HG02642 (cell line): ENCODE measurements around the gene ZRANB2.

Source experiments
- ATAC-seq: cut with Tn5 transposase; IDR thresholded peaks from one replicate; pipeline ENCODE4 v1.9.1; 2021; ENCODE audit warnings: mild to moderate bottlenecking; ENCODE audit not compliant: unreplicated experiment, poor library complexity

The ZRANB2 gene

DNA sequence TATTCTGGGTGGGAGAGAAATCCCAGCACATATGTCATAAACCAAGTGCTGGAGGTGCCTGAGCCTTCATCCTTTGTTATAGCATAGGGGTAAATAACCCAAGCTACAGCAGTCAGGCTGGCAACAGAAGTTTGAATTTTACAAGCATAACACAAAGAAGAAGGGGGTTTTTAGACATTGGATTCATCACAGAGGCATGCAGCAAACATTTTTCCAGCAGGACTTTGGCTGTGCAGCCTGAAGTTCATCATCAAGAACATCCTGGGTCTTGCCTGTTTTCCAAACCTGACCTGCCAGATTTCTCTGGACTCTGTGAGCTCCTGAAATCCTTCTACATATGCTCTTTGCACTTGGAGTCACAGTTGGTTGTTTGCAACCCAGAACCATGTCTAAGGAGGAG lies 49.4 kb downstream of the ZRANB2 start:
- ATAC-seq = no peak

DNA sequence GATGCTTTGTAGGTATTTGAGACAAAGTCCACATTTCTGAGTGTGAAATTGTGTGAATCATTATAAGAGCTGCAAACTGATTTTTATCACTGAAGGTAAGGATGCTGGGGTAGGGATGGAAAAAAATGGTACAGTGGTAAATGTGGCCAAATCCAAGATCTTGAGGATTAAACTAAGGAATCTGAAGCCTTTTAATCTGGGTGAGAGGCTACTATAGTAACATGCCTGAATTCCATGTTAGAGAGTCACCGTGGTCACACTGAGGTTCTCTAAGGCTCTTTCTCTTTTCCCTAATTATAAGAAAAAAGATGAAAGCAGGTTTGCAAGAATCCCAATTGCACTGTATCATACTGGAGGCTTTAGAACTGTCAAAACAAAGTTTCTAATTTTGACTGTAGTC lies 50.8 kb downstream of the ZRANB2 start:
- ATAC-seq = no peak

- no peak for ATAC-seq
Measured at GRCh38 chr1:71028981-71029380, 51.9 kb downstream of the ZRANB2 start.

GRCh38 chr1:71027991-71028390 lies 52.8 kb downstream of the ZRANB2 start:
- ATAC-seq = no peak

DNA sequence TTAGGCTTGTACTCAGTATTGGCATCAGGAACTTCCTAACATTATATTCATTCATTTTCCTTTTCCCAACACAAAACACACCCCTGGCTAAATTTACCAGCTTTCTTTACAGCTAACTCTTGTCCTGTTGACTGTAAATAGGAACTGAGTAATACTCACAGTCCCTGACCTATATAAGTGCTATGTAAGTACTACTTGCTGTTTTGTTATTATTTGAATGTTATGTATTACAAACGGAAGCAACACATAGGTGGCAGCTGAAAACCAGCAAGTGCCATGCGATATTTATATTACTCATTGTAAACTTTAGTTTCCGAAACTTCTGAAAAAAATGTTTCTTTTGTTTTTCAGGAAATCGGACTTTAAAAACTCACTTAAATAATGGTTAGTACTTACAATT lies 54.7 kb downstream of the ZRANB2 start:
- ATAC-seq = no peak

- no peak for ATAC-seq
Measured at GRCh38 chr1:71023515-71023914, 57.3 kb downstream of the ZRANB2 start.

DNA sequence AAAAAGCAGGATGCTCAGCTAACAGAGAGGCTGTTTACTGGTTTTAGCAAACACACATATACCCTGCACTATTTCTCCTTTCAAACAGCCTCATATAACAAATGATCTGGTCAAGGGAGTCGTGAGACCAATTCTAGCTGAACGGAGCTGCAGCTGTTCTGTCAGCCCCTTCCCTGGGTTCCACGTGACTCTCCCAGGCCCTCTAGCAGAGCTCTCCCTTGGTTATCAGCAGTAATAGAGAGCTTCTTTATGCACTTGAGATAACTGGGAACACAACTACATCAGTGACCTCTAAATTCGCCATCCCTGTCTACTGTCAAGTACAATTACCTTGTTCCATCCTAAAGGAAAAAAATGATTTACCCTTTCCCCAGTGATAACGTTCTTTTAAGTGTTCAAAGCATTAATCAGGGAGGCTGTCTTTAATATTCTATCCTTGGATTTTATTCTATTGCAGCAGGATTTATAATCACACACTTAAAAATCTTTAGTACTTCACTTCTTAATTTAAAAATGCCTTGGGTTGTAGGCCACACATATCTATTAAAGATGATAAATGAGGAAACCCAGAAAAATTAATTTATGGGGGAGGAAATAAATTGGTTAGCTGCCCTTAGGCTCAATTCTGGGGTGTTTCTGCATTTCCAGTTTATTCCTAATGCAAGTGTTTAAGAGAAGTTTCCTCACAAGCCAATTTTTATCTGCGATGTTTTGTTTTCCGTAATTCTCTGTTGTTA lies 61.4 kb downstream of the ZRANB2 start:
- no peak for ATAC-seq

DNA sequence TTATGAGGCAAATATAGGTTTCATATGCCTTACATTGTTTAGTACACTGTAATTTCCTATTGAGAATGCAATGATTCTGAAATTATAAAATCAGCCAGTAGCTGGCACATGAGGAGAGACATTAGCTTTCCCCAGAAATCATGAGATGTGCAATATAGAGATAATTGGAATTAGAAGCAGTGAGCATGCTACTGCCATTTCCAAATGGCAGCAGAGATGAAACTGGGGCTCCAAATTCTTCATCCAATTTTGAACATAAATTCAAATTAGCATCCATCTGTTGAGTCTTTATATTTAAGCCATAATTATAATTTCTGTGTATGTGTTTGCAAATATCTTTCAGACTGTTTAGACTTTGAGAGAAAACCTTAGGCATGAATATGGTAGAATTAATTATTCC lies 62.0 kb downstream of the ZRANB2 start:
- no peak for ATAC-seq

- ATAC-seq = no peak
Measured at GRCh38 chr1:71015745-71016144, 65.1 kb downstream of the ZRANB2 start.

- ATAC-seq = no peak
Measured at GRCh38 chr1:71014178-71014579, 66.7 kb downstream of the ZRANB2 start.
